ENCODE measurements around the gene PXDC1. TPM values are rescaled to one million over a fixed set of nuclear protein-coding genes. Genes with fewer than 3 reads are reported as not detected.

Gene PXDC1
- total and polyA plus RNA-seq, 2 donors (not counting 3 experiments of a cell fraction or from before 2014, with no cell fraction given) = 60.9 to 121 TPM

GRCh38 chr6:3762852-3763251, 11.3 kb upstream of the PXDC1 start:
- ChIA-PET CTCF (no interaction called here), POLR2A (no interaction called here)
- dilution Hi-C loops (cut with MboI; ENCODE audit: extremely low pct_ligation_motif_present, low sequenced_read_pairs) = no loop called here

More at GRCh38 chr6:3762852-3763251, 11.3 kb upstream of the PXDC1 start:
- no peaks in the 10 kb centered on the region for H3K9me3 ChIP-seq (replicated peaks; ENCODE audit: control insufficient read depth, insufficient read depth, low read length)
- H3K79me2 ChIP-seq (ENCODE audit: control insufficient read depth, insufficient read depth, low read length) = no peaks in the 10 kb centered on the region
- no peak overlapping the region for H3K9ac ChIP-seq (replicated peaks; ENCODE audit: extremely low read depth, insufficient read depth, low read length)
- H2AFZ ChIP-seq (ENCODE audit: low read depth, low read length) = no peak overlapping the region
- H3K36me3 ChIP-seq (ENCODE audit: control insufficient read depth in 2 of 2, extremely low read depth in 1 of 2, insufficient read depth in 2 of 2, low read length in 2 of 2) = no peaks in the 10 kb centered on the region
- no peak for TF ChIP-seq JUN (IDR thresholded peaks at IDR 0.05; ENCODE audit: borderline replicate concordance, insufficient read depth, insufficient read length, low read depth)
- TF ChIP-seq POLR2AphosphoS5 (IDR thresholded peaks at IDR 0.05; ENCODE audit: insufficient read depth, low read depth, low read length) = no peak
- TF ChIP-seq FOS (IDR thresholded peaks at IDR 0.05; ENCODE audit: borderline replicate concordance, insufficient read depth, low read length) = no peak
- no peak for TF ChIP-seq POLR2A (IDR thresholded peaks at IDR 0.05; ENCODE audit: low read depth, low read length)
- TF ChIP-seq, protein P1, sequence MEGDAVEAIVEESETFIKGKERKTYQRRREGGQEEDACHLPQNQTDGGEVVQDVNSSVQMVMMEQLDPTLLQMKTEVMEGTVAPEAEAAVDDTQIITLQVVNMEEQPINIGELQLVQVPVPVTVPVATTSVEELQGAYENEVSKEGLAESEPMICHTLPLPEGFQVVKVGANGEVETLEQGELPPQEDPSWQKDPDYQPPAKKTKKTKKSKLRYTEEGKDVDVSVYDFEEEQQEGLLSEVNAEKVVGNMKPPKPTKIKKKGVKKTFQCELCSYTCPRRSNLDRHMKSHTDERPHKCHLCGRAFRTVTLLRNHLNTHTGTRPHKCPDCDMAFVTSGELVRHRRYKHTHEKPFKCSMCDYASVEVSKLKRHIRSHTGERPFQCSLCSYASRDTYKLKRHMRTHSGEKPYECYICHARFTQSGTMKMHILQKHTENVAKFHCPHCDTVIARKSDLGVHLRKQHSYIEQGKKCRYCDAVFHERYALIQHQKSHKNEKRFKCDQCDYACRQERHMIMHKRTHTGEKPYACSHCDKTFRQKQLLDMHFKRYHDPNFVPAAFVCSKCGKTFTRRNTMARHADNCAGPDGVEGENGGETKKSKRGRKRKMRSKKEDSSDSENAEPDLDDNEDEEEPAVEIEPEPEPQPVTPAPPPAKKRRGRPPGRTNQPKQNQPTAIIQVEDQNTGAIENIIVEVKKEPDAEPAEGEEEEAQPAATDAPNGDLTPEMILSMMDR (IDR thresholded peaks at IDR 0.05; ENCODE audit: extremely low read depth in 1 of 2, insufficient read depth in 1 of 2, low read depth in 1 of 2, low read length in 2 of 2) = no peak
- TF ChIP-seq MAX (IDR thresholded peaks at IDR 0.05; ENCODE audit: insufficient read depth, insufficient read length) = no peak
- TF ChIP-seq EZH2 (IDR thresholded peaks at IDR 0.05; ENCODE audit: borderline replicate concordance, low read depth, low read length, severe bottlenecking) = no peak
- TF ChIP-seq GATA2 (IDR thresholded peaks at IDR 0.05; ENCODE audit: insufficient read depth, insufficient read length, low read depth, low read length) = no peak
- TF ChIP-seq MYC (IDR thresholded peaks at IDR 0.05; ENCODE audit: low read depth, low read length) = no peak
- BruUV-seq (replicated peaks) = no TSS peak
- H3K4me1 ChIP-seq (ENCODE audit: control insufficient read depth, extremely low read depth, insufficient read depth, low read length) = peaks cover 5% of the 10 kb centered on the region
- no peaks in the 10 kb centered on the region for H3K27me3 ChIP-seq (ENCODE audit: control insufficient read depth in 2 of 2, insufficient read depth in 2 of 2, low read length in 2 of 2)
- no peak for DNase-seq (ENCODE audit: low read depth, low spot score)
- no peaks in the 10 kb centered on the region for H4K20me1 ChIP-seq (replicated peaks; ENCODE audit: control insufficient read depth, extremely low read depth, insufficient read depth, low read length)
- no peaks in the 10 kb centered on the region for H3K9me1 ChIP-seq (replicated peaks; ENCODE audit: control insufficient read depth, extremely low read depth, insufficient read depth, low read length)
- intact Hi-C loops (cut with micrococcal nuclease) = no loop called here
- no peak overlapping the region for H3K4me2 ChIP-seq (ENCODE audit: insufficient read depth, low read length)
- H3K4me3 ChIP-seq (replicated peaks in 1 of 3; ENCODE audit: insufficient read depth in 1 of 3, low read depth in 1 of 3, low read length in 3 of 3) = no peak overlapping the region
- no peak for FAIRE-seq
- no peak overlapping the region for H3K27ac ChIP-seq (ENCODE audit: insufficient read depth, low read depth, low read length)

All from endothelial cell of umbilical vein (primary cell).